ENCODE data around the gene ACBD6.

Gene ACBD6

DNA sequence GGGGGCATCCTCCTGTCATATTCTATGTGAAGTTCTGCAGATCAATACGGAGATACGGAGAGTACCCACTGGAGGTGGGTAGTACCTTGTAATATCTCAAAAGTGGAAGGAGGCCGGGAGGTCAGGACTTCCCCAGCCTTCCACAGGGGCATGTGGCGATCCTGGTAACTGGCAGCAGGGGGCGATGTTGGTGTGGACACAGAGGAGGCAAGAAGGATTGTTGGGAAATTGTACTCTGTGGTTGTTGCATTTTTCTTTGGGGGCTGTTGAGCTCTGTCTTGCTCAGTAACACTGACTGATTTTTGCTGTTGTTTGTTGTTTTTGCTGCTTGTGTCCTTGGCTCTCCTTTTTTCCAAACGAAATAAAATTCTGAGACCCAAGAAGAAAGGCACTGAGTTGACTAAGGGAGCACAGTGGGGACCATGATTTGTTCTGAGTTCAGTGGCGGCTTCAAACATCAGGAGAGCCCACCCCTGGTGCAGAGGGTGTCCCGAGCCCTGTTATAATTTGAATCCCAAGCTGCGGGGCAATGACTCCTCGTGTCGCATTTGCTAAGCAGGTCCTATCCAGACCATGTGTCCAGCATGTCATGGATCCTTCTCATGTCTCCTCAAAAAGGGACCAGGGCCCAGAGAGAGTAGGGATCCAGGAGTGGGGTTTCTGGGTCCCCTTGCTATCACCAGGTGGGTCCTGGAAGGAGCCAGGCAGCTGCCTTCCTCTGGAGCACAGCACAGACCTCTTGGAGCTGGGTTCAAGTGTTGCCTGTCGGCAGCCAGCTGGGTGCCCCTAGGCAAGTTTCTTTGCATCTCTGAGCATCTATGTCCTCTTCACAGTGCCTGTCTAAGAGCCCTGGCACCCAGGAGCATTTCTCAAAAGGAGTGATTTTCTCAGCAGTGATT lies 249.5 kb downstream of the ACBD6 start:
- peak; percentile 57 for DNase-seq

DNA sequence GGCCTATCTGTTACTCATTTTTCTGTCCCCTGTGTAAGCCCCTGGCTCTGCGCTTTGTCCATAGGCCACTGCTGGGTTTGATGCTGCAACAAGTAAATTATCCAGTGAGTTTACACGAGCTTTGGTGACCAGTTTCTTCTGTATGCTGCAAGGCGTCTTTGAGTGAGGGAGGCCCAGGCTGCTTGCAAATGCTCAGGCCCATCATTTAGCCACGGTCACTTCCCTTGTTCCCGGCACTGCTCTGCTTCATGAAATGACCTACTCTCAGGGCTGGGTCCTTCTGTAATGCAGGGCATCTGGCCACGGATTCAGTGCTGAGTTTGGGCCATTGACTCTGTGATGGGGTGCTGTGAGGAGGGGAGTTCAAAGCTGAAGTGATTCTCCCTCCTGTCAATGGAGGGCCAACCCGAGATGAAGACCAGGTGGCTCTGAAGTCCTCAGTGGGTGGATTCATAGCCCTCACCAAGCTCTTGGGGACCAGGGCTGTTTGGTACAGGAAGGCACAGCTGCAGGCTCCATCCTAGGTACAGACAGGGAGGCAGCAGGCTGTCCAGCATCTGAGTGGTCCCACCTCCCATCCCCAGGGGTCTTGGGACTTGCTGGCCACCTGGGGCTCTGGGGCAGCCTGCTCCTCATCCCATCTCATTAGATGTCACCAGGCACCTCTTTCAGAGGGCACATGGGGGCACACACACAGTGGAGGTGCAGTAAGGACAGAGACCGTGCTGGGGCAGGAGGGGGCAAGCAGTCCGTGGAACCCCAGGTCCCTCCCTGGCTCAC lies 250.7 kb downstream of the ACBD6 start:
- no peak for DNase-seq

DNA sequence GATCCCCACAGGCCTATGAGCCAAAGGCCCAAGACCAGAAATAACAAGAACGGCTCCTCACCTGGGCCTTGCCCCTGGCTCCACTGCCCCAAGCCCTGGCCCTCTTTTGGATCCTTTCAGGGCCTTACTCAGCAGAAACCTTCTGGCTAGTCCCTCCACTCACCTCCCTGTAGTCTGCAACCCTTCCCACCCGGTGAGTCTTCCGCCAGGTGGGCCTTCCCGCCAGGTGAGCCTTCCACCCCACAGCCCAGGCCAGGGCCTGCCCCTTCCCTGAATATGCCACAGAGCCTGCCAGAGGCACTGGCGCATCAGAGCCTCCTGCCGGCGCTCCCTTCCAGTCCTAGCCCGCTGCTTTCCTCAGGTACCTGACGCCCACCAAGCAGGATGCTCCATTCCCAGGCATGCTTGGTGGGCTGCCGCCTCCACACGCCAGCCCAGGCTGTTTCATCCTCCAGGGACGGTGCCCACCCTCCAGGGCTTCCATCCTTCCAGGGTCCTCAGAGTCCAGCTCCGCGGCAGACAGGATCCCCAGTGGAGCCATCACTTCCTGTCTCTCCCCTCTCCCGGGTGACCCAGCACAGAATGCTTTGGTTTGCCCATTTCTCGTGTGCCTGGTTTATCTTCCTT lies 251.4 kb downstream of the ACBD6 start:
- DNase-seq, result no peak

DNA sequence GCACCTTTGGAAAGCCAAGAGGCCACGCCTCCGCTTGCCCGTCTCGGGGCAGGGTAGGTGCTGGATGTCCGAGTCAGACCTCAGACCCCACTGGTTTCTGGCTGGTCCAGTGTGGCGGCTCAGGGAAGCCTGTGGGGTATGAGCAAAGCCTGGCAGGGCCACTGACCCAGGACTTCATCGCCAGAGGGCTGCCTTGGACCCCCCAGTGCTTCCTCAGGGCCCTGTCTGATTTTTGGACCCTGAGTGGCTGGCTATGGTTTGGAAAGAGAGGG lies 251.9 kb downstream of the ACBD6 start:
- DNase-seq, result no peak

DNA sequence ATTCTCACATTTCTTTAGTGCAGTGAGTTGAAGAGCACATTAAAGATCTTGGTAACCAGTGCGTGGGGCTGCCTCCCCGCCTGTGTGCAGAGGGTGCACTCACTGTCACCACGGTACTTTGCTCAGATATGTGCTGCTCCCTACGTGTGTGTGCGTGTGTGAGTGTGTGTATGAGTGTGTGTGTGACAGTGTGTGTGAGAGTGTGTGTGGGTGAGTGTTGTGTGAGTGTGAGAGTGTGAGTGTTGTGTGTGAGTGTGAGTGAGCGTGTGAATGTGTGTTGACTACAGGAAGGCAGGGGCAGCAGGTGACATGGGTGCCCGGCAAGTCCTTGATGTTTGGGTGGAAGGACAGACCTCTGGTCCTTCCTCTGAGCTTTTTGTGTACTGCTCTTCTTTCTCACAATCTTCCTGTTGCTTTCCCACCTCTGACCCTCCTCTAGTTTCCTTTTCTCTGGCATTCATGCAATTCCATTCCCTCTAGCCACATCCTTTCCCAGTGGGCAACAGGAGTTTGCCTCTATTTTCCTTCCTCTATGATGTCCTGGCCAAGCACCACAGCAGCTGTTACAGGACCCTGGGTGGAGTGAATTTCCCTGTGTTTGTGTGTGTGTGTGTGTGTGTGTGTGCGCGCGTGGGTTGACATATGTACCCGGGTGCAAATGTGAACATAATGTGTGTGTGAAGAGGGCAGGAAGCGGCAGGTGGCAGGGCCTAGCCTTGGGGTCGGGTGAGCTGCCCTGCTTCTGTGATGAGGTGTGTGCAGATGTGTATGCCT lies 252.5 kb downstream of the ACBD6 start:
- no peak for DNase-seq

DNA sequence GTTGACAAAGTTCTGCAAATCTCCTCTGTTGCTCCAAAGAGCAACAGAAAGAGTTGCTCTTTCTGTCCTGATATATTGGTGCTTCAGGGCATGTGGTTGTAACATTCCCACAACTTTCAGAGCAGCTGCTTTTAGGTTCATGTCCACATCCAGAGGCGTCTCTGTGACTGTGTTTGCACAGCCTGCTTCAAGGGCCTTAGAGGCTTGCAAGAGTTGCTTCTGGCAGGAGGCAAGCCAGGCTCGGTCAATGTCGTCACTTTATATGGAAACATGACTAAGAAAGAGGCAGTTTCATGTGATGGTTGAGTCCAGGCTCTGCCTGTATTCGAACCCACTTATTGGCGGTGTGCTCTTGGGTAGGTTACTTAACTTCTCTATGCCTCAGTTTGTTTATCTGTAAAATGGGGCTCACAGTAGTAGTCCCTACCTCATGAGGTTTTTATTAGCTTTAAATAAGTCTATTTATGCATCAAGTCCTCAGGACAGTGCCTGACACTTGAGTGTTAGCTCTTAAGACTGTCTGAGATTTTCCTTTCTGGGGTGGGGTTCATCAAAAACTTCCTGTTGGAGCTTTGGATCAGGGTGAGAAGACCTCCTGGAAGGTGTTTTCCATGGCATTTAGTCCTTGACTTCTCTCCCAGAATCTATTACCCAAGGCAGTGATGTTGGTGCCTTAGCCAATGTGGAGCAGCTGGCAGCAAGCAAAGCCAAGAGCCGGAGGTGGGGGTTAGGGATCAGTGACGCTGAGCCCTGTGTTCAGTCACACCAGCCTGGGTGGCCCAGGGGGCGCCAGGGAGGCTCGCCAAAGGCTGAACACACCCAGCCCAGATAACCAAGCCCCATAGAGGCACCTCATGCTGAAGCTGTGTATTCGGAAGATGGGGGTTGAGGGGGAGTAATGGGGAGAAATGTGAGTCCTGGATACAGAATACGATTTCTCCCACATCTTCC lies 253.4 kb downstream of the ACBD6 start:
- DNase-seq, result no peak

DNA sequence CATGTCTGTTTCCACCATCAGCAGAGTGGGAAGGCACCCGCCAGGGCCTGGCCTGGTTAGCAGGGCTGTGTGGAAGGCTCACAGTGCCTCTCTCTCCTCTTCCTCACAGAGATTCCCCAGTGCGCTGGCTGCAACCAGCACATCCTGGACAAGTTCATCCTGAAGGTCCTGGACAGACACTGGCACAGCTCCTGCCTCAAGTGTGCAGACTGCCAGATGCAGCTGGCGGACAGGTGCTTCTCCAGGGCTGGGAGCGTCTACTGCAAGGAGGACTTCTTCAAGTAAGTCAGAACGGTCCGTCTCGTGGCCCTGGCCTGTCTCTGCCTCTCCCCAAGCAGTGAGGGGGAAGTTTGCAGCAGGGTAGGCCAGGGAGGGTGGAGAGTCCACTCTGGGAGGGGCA lies 254.2 kb downstream of the ACBD6 start:
- no peak for DNase-seq

DNA sequence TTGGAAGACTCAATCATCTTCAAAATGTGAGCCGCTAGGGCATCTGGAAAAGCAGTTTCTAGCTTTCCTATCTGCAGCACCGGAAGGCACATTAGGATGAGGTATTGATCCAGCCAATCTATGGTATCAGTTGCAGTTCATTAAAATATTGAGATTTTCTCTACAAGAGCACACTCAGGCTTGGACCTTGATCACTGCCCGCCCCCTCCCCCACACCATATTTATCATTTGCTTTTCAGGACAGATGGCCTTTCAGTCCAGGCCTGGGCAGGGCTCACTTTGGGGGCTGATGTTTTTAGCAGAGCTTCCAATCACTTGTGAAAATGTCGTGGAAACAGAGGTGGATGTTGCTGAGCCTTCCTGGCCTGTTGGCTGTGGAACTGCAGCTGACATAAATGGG lies 254.8 kb downstream of the ACBD6 start:
- no peak for DNase-seq

DNA sequence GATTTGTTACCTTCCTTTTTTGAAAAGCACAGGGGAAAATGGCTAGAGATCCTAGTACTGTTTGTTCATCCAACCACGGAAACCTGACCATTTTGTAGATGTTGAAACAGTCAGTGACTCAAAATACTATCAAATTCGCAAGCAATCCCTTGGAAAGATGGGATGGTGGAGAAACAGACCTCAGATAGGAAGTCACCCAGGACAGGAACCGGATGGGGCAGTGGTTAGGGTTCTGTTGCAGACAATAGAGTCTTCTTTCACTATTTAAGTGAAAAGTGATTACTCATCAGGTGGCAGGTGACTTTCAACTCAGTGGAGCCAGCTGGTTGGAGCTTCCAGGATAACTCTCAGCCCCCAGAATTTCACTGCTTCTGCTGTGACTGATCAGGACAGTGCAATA lies 255.3 kb downstream of the ACBD6 start:
- DNase-seq, result no peak

DNA sequence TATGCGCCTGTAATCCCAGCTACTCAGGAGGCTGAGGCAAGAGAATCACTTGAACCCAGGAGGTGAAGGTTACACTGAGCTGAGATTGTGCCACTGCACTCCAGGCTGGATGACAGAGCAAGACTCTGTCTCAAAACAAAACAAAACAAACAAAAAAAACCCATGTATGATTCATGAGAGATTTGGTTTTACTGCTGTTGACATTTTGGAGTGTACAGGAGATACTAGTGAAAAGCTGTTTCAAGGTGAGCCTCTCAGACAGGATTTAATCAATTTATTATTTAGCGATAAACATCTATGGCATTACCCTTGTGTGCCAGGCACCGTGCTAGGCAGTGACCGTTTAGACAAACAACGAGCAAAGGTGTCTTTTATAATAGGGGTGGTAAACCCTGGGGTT lies 255.8 kb downstream of the ACBD6 start:
- DNase-seq, result no peak

DNA sequence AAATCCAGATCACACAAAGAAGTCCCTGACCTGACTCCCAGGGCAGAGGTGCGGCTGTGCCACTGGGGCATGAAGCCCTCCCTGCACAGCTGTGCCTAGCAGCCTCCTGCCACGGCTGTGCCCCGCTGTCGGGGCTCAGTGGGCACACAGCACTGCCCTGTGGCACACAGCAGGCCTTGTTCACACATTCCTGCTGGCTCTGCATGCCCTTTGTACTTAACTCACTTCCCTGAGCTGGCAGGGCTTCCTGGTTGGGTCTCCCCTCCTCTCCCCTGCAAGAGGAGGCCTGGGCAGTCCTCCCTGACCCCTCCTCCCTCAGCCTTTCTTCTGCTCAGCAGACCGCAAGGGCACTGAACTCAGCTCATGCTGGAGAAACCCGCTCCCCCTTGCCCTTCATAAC lies 257.5 kb downstream of the ACBD6 start:
- DNase-seq, result no peak

DNA sequence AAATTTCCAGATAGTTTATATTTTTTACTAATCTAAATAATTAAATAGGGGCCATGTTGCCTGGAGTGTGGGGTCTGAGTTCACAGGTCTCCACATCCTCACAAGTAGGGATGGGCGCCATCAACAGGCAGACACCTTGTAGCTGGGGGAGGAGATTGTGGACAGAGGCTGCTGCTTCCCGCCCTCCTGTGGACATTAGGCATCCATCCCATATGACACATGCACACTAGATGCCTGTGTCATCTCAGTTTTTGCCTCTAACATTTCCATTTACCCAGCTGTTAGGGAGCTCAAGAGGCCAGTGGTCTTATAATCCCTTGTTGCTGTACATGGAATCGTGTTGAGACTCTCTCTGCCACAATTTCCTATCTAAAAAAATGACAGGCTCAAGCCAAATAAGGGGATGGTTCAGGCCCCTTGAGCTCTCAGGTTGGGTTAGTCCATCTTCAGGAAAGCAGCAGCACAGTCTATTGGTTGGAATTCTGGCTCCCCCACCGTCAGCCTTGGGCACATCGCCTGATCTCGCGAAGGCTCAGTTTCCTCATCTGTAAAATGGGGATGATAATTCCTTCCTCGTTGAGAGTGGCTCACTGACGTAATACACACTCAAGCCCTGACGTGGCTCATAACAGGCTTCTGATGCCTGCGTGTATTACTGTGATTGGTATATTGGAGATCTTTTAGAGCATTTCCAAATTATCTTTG lies 258.7 kb downstream of the ACBD6 start:
- no peak for DNase-seq

DNA sequence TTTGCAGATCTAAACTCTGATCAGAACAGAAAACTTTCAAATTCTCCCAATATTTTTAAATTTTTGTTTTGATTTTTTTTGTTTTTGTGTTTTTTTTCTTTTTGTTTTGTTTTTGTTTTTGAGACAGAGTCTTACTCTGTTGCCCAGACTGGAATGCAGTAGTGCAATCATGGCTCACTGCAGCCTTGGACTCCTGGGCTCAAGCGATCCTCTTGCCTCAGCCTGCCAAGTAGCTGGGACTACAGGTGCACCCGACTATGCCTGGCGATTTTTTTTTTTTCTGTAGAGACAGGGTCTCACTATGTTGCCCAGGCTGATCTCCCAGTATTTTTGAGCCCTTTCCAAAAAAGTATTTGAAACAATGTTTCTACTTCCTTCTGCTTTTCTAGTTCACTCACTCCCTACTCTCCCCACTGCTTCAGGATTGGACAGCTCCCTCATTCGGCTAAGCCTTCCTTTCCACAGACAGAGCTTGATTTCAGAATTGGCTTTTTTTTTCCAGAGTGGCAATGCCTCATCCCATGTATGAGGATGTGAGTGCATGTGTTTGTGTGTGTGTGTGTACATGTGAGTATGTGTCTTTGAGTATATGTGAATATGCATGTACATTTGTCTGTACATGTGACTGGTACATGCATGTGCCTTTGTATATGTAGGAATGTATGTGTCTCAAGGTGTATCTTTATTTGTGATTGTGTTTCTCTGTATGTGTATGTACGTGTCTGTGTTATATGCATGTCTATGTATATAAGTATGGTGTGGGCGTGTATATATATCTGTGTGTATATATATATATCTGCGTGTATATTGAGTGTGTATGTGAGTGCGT lies 260.4 kb downstream of the ACBD6 start:
- DNase-seq, result no peak

DNA sequence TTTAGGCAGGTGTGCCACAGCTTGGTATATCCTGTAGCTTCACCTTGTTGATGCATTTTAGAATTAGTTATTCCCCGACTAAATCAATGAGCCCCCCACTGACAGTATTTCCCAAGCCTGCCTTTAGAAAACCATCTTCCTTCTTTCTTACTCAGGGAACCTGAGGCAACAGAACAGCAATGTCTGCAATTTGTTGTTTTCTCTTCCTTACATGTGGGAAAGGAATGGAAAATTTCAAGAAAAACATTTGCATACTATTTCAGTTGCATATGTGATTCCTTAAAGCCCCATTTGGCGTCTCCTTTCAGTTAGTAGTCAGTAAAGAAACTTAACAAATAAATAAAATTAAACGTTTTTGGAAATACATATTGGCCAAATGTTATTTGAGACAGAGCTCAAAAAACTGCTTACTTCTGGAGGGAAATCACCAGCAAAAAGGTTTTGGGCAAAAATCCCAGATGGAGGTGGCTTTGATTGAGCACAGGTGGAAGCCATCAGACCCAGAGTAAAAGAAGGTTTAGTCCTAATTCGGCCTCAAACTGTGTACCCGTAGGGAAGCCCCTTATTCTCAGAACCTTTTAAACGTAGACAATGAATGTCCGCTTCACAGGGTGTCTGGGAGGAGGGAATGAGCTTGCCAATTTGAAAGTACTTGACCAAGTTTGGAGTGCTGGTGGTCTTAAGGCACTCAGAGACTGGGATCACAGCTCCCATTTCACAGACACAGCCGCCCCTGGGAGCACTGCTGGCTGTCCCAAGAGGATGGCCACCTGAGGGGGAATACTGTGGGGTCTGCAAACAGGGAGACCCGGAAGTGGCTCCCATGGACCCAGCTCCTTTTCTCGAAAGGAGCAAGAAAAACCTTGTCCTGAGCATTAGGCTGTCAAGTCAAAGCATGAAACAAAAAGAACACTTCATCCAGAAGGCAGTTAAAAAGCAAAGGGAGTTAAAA lies 263.0 kb downstream of the ACBD6 start:
- no peak for DNase-seq

DNA sequence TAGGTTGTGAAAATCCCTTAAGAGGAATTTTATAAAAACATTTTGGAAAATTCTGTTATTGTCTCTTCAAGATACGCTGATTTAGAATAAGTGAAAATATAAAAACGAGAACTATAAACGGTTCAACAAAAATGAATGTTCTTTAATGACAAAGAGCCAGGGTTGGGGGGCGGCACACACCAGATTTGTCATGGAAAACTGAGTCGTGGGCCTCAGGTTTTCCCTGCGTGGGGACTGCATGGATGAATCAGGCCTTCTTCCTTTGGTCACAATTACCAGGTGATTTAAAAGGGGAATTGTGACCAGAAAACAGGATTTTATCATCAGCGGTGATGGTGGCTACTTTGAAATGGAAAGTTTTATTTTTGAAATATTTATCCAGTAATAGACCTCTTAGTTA lies 263.7 kb downstream of the ACBD6 start:
- no peak for DNase-seq

Data from CD4-positive, alpha-beta T cell treated with Interleukin-4 for 4 hours (primary cell).